Ishikawa (cell line): ENCODE results near the gene GAS7.

ENCODE experiments used
- CEBPB ChIP-seq: IDR thresholded peaks from 2 replicates; pipeline ENCODE4 v1.6.1; 2012
- CREB1 ChIP-seq: IDR thresholded peaks from 2 replicates; pipeline ENCODE4 v1.6.1; 2012; ENCODE audit warnings: low read depth
- EGR1 ChIP-seq: IDR thresholded peaks from 2 replicates; pipeline ENCODE4 v1.6.1; 2012
- EP300 ChIP-seq: IDR thresholded peaks from 2 replicates; pipeline ENCODE4 v1.6.1; 2012; ENCODE audit warnings: borderline replicate concordance
- FOXM1 ChIP-seq: IDR thresholded peaks from 2 replicates; pipeline ENCODE4 v1.6.1; 2012; ENCODE audit warnings: low read depth, borderline replicate concordance
- MAX ChIP-seq: IDR thresholded peaks from 2 replicates; pipeline ENCODE4 v1.6.1; 2012
- NFIC ChIP-seq: IDR thresholded peaks from 2 replicates; pipeline ENCODE4 v1.6.1; 2012
- RAD21 ChIP-seq: IDR thresholded peaks from 2 replicates; pipeline ENCODE4 v1.6.1; 2012; ENCODE audit warnings: low read depth
- TAF1 ChIP-seq: IDR thresholded peaks from 2 replicates; pipeline ENCODE4 v1.6.1; 2012; ENCODE audit warnings: low read depth, mild to moderate bottlenecking
- TCF12 ChIP-seq: IDR thresholded peaks from 2 replicates; pipeline ENCODE4 v1.6.1; 2012; ENCODE audit warnings: low read depth
- TEAD4 ChIP-seq: IDR thresholded peaks from 2 replicates; pipeline ENCODE4 v1.6.1; 2012
- USF1 ChIP-seq: IDR thresholded peaks from 2 replicates; pipeline ENCODE4 v1.6.1; 2012
- YY1 ChIP-seq: IDR thresholded peaks from 2 replicates; pipeline ENCODE4 v1.6.1; 2012; ENCODE audit warnings: low read depth
- ZBTB7A ChIP-seq: IDR thresholded peaks from 2 replicates; pipeline ENCODE4 v1.6.1; 2012; ENCODE audit warnings: low read depth
- TF ChIP-seq, protein P1 (sequence below): IDR thresholded peaks from 2 replicates; pipeline ENCODE4 v1.6.1; 2012; ENCODE audit warnings: low read depth, mild to moderate bottlenecking

The GAS7 gene

GRCh38 chr17:9934331-9934730 lies 264.1 kb downstream of the GAS7 start:
- TF ChIP-seq NFIC (no peak), EP300 (no peak), ZBTB7A (no peak), TAF1 (no peak)
- TF ChIP-seq, protein P1, sequence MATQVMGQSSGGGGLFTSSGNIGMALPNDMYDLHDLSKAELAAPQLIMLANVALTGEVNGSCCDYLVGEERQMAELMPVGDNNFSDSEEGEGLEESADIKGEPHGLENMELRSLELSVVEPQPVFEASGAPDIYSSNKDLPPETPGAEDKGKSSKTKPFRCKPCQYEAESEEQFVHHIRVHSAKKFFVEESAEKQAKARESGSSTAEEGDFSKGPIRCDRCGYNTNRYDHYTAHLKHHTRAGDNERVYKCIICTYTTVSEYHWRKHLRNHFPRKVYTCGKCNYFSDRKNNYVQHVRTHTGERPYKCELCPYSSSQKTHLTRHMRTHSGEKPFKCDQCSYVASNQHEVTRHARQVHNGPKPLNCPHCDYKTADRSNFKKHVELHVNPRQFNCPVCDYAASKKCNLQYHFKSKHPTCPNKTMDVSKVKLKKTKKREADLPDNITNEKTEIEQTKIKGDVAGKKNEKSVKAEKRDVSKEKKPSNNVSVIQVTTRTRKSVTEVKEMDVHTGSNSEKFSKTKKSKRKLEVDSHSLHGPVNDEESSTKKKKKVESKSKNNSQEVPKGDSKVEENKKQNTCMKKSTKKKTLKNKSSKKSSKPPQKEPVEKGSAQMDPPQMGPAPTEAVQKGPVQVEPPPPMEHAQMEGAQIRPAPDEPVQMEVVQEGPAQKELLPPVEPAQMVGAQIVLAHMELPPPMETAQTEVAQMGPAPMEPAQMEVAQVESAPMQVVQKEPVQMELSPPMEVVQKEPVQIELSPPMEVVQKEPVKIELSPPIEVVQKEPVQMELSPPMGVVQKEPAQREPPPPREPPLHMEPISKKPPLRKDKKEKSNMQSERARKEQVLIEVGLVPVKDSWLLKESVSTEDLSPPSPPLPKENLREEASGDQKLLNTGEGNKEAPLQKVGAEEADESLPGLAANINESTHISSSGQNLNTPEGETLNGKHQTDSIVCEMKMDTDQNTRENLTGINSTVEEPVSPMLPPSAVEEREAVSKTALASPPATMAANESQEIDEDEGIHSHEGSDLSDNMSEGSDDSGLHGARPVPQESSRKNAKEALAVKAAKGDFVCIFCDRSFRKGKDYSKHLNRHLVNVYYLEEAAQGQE, result no peak

- no peak for TF ChIP-seq TCF12
- TF ChIP-seq TAF1, result no peak
- no peak for TF ChIP-seq FOXM1
- no peak for TF ChIP-seq EGR1
- TF ChIP-seq CREB1, result no peak
- TF ChIP-seq ZBTB7A, result no peak
- TF ChIP-seq EP300, result no peak
- TF ChIP-seq RAD21, result no peak
- no peak for TF ChIP-seq TEAD4
- TF ChIP-seq YY1, result no peak
- TF ChIP-seq NFIC, result no peak
- TF ChIP-seq, protein P1, result no peak
Observed at GRCh38 chr17:9932491-9932890, 265.9 kb downstream of the GAS7 start.

DNA sequence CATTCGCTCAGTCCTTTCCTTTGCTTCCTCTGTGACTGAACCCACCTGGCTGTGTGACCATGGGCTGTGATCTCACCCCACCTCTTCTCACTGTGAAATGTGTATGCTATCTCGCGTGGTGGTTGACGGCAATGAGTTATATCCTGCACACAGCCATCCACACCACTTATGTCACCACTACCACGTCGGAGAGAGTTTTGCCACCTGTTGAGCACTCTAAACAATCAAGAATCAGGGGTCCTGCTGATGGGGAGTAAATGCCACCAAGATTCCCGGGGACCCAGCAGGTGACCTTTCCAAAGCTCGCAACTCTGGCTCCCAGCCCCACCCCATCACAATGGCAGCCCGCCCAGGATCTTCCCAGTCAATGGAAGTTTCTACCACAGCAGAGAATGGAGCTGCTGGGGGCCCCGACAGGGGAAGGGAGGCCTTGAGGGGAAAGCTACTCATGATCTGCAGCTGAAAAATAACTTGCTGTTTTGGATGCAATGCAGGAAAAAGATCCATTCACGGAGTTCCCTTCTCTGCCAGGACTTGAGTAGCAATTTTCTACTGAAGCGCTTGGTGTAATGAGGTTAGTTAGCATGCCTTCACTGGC lies 267.2 kb downstream of the GAS7 start:
- TF ChIP-seq TCF12 (no peak), RAD21 (no peak), USF1 (no peak), TEAD4 (no peak), EP300 (no peak), FOXM1 (no peak), ZBTB7A (no peak), CEBPB (no peak), NFIC (no peak), EGR1 (no peak), CREB1 (no peak), YY1 (no peak), TAF1 (no peak), MAX (no peak)
- TF ChIP-seq, protein P1, result no peak

- no peak for TF ChIP-seq USF1
- TF ChIP-seq YY1, result no peak
- TF ChIP-seq TEAD4, result no peak
- TF ChIP-seq ZBTB7A, result no peak
- TF ChIP-seq FOXM1, result no peak
- TF ChIP-seq, protein P1, result no peak
- no peak for TF ChIP-seq MAX
- TF ChIP-seq EP300, result no peak
- no peak for TF ChIP-seq CEBPB
- TF ChIP-seq NFIC, result no peak
Observed at GRCh38 chr17:9929871-9930270, 268.5 kb downstream of the GAS7 start.
